GM12865 (cell line): ENCODE results near the gene NPL.

ENCODE experiments used
- DNase-seq: peaks from one replicate; pipeline ENCODE4 v3.0.0; 2010; ENCODE audit warnings: low read depth
- H3K4me3 ChIP-seq: 2 replicates; pipeline ENCODE4 v1.5.1; 2011; ENCODE audit warnings: mild to moderate bottlenecking, low read depth, low read length, control low read depth
- CTCF ChIP-seq: IDR thresholded peaks from 2 replicates; pipeline ENCODE4 v1.5.1; 2011; ENCODE audit warnings: low read length, control low read depth, low read depth, inconsistent platforms; ENCODE audit not compliant: insufficient read depth; ENCODE audit errors: missing control alignments

Gene NPL

GRCh38 chr1:182789138-182790076 lies at the start of gene NPL:
Gene NPL (plus strand): TSS chr1:182789773. CDS start chr1:182794372, 4,599 bp downstream.
- no peak for TF ChIP-seq CTCF
- peak; percentile 94 for DNase-seq
- H3K4me3 ChIP-seq = peak within 1 kb of the TSS; percentile 81

GRCh38 chr1:182740120-182740519 lies 49.5 kb upstream of the NPL start:
- no peak overlapping the region for H3K4me3 ChIP-seq
- no peak for TF ChIP-seq CTCF
- no peak for DNase-seq

- DNase-seq = no peak
- no peak for TF ChIP-seq CTCF
- no peak overlapping the region for H3K4me3 ChIP-seq
These were observed 46.8 kb upstream of the NPL start for GRCh38 chr1:182742780-182743179.

- no peak for TF ChIP-seq CTCF
- DNase-seq = no peak
- H3K4me3 ChIP-seq = no peak overlapping the region
These were observed 37.2 kb upstream of the NPL start for GRCh38 chr1:182752077-182752988.

- TF ChIP-seq CTCF = no peak
- no peak overlapping the region for H3K4me3 ChIP-seq
- no peak for DNase-seq
These were observed 35.5 kb upstream of the NPL start for GRCh38 chr1:182754087-182754486.

GRCh38 chr1:182754543-182755314 lies 34.8 kb upstream of the NPL start:
- H3K4me3 ChIP-seq = no peak overlapping the region
- DNase-seq = no peak
- TF ChIP-seq CTCF = no peak
